Thyroid gland (tissue), 4 donors: Measurements from ENCODE around the gene PMEPA1. TPM values are rescaled to one million over a fixed set of nuclear protein-coding genes. Genes with fewer than 3 reads are reported as not detected.

Source experiments
- DNase-seq, 2 donors: peaks; one replicate each; pipeline ENCODE4 v3.0.0-alpha.2; 2019
- H3K27ac ChIP-seq, 3 donors: fragments of 200-600 bp; sonication (generic); 1 replicate in 2 of 3; 2 replicates in 1 of 3; pipeline ENCODE4 v1.5.1; 2016 to 2019; ENCODE audit warnings: mild to moderate bottlenecking in 1 of 3, moderate library complexity in 1 of 3
- H3K27me3 ChIP-seq: fragments of 200-600 bp; sonication (generic); one replicate; pipeline ENCODE4 v1.5.1; 2019
- H3K36me3 ChIP-seq, 2 donors: fragments of 200-600 bp; sonication (generic); one replicate each; pipeline ENCODE4 v1.5.1; 2016 to 2019
- H3K4me1 ChIP-seq, 2 donors: fragments of 200-600 bp; sonication (generic); one replicate each; pipeline ENCODE4 v1.5.1; 2017 to 2019
- H3K4me3 ChIP-seq, 3 donors: fragments of 200-600 bp; sonication (generic); replicated peaks in 1 of 3; 1 replicate in 2 of 3; 2 replicates in 1 of 3; pipeline ENCODE4 v1.5.1; 2016; ENCODE audit warnings: mild to moderate bottlenecking in 1 of 3
- H3K9me3 ChIP-seq: fragments of 200-600 bp; sonication (generic); one replicate; pipeline ENCODE4 v1.5.1; 2017
- CTCF ChIP-seq, 6 experiments: fragments of 200-600 bp in 3 of 6; fragments of 450-650 bp in 3 of 6; sonication (generic) in 3 of 6; IDR thresholded peaks; one replicate each; pipeline ENCODE4 v1.5.1; 2016 to 2019; ENCODE audit warnings: antibody characterized with exemption in 6 of 6, mild to moderate bottlenecking in 2 of 6, inconsistent platforms in 1 of 6, moderate library complexity in 1 of 6
- POLR2A ChIP-seq, 2 donors: fragments of 450-650 bp; IDR thresholded peaks; one replicate each; pipeline ENCODE4 v1.6.1; 2017; ENCODE audit warnings: antibody characterized with exemption in 2 of 2, mild to moderate bottlenecking in 2 of 2, moderate library complexity in 1 of 2
- WGBS, 2 donors: methylation state at CpG; one replicate each; pipeline ENCODE4 v1.1.5; 2017; 5-methylcytosine and 5-hydroxymethylcytosine counted together
- intact Hi-C: fragments of 100-400 bp; cut with DNase I; formaldehyde crosslinking; loops from one replicate; pipeline ENCODE4 v1.15.1; 2023
- total RNA-seq, 4 donors: library from RNA; depleted of rRNA; stranded (reverse); fragments of >200 nt; gene quantifications; one replicate each; pipeline ENCODE4 v1.2.3, GENCODE V29; 2016

The PMEPA1 gene
- total RNA-seq, 4 donors from 2014 or later, result 6.5 to 12.6 (median 8.3) TPM

- intact Hi-C loops, result no loop called here
- Histone ChIP-seq H3K27ac (peak overlapping the region in 1 of 3 donors; percentile 82), H3K27me3 (no peaks in the 10 kb centered on the region), H3K4me3 (no peak overlapping the region), H3K4me1 (peaks cover 12 to 54% of the 10 kb centered on the region in 2 donors), H3K9me3 (no peaks in the 10 kb centered on the region), H3K36me3 (no peaks in the 10 kb centered on the region)
- no peak for TF ChIP-seq POLR2A (IDR thresholded peaks at IDR 0.05)
- TF ChIP-seq CTCF (IDR thresholded peaks at IDR 0.05), result no peak
- DNase-seq, result no peak
- WGBS, 2 donors, result 88 to 90% methylated on average over 14 to 15 of the region's 15 CpGs
Measured at GRCh38 chr20:57715268-57715904, 5.6 kb upstream of the PMEPA1 start.

- intact Hi-C loops, result no loop called here
- Histone ChIP-seq H3K27ac (peak overlapping the region; percentile 26 to 82 (median 47)), H3K36me3 (no peaks in the 10 kb centered on the region), H3K9me3 (no peaks in the 10 kb centered on the region), H3K27me3 (no peaks in the 10 kb centered on the region), H3K4me1 (peaks cover 12 to 54% of the 10 kb centered on the region in 2 donors), H3K4me3 (no peak overlapping the region)
- 81 to 82% methylated on average over 22 to 23 of the region's 23 CpGs for WGBS, 2 donors
- TF ChIP-seq POLR2A (IDR thresholded peaks at IDR 0.05), result peak in 1 of 2 donors; percentile 13
- TF ChIP-seq CTCF (IDR thresholded peaks at IDR 0.05), result no peak
- DNase-seq, result peak; percentile 69 to 73
Measured at GRCh38 chr20:57714409-57715267, 4.8 kb upstream of the PMEPA1 start.

- Histone ChIP-seq H3K27ac (peak overlapping the region; percentile 26 to 82 (median 47)), H3K36me3 (no peaks in the 10 kb centered on the region), H3K4me1 (peaks cover 12 to 52% of the 10 kb centered on the region in 2 donors), H3K27me3 (no peaks in the 10 kb centered on the region), H3K9me3 (no peaks in the 10 kb centered on the region), H3K4me3 (no peak overlapping the region)
- WGBS, 2 donors, result 60 to 66% methylated on average over 5 to 7 of the region's 8 CpGs
- intact Hi-C loops, result no loop called here
- TF ChIP-seq CTCF (IDR thresholded peaks at IDR 0.05) (no peak), POLR2A (IDR thresholded peaks at IDR 0.05) (no peak)
- peak; percentile 46 to 69 for DNase-seq
Measured at GRCh38 chr20:57713951-57714350, 4.1 kb upstream of the PMEPA1 start.

- TF ChIP-seq POLR2A (IDR thresholded peaks at IDR 0.05) (no peak), CTCF (IDR thresholded peaks at IDR 0.05) (no peak)
- Histone ChIP-seq H3K4me1 (peaks cover 15 to 52% of the 10 kb centered on the region in 2 donors), H3K9me3 (no peaks in the 10 kb centered on the region), H3K36me3 (no peaks in the 10 kb centered on the region), H3K27me3 (no peaks in the 10 kb centered on the region), H3K4me3 (no peak overlapping the region), H3K27ac (peak overlapping the region; percentile 26 to 82 (median 47))
- WGBS, 2 donors, result 85 to 87% methylated on average over 9 to 10 of the region's 10 CpGs
- intact Hi-C loops, result no loop called here
- DNase-seq, result no peak
Measured at GRCh38 chr20:57713505-57713903, 3.7 kb upstream of the PMEPA1 start.
